Measurements from ENCODE around the gene CDH23.

CDH23 gene

DNA sequence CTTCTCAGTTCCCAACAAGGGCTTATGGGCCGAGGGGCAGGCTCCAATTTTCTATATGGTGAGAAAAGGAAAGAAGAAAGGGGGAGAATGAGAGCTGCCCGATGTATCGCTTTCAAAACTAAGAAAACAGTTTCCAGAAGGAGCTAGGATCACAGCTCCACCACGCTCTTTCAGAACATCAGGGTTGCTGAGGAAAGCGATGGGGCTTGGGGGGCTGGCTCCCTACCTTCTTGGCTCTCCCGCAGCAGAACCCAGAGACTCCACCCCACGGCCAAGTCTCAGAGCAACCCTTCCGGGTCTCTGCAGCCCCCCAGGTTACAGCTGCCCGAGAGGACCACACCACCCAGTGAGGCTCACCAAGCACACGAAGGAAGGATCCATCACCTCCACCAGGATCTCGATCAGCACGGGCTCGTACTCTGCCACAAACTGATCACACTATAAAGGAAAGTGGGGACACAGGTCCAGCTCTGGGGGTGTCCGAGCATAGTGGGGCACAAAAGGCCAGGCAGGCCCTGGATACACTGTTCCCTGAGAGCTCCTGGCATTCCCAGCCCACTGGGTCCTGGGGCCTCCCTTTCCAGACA, 422.0 kb downstream of the CDH23 start:
- DNase-seq (ENCODE audit: low read depth): no peak

DNA sequence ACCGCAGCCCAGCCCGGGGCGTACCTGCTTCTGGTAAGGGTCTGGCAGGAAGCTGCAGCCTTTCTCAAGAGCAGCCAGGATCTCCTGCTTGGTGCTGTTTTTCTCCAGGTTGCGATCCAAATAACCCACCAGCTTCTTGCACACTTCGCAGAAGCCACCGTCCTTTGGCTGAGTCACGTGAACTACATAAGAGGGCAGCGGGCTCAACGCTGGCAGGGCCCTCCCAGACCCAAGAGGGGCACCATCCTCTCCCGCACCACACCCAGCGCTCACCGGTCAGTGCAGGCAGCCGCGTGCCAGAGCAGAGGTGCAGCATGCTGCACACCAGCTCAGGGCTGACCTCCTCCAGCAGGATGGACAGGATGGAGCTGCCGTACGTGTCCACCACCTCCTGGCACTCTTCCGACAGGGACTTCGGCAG, 422.7 kb downstream of the CDH23 start:
- no peak for DNase-seq (ENCODE audit: low read depth)

DNA sequence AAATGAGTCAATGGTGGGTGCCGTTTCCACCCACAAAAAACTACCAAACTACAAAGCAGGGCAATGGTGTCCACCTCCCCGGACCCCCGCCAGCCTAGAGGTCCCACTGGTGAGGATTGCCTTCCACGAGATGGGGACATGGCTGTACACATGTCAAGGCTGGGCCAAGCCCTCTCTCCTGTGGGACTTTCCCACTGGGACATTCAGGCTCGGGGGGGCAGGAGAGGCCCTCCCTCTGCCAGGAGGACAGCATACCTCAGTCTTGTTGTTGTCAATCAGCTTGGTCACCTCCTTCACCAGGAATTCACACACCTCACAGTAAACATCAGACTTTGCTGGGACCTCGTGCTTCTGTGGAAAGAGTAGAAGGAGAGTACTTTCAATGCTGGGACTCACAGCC, 423.3 kb downstream of the CDH23 start:
- DNase-seq (ENCODE audit: low read depth): no peak

DNA sequence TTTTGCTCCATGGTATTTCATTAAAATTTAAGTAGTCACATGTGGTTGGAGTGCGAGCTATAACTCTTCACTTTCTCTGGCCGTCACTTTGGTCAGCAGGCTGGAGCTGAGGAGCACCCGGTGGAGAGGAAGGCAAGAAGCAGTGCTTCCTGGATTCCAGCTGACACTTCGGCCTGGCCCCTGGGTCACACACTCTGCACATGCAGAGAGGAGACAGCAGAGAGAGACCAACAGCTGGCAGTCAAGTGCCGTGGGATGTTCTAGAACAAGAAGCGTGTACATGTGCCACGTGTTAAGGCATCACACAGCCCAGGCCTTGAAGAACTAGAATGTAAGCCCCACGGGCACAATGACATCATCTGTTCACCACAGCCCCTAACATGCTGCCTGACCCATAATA, 424.2 kb downstream of the CDH23 start:
- no peak for DNase-seq (ENCODE audit: low read depth)

DNA sequence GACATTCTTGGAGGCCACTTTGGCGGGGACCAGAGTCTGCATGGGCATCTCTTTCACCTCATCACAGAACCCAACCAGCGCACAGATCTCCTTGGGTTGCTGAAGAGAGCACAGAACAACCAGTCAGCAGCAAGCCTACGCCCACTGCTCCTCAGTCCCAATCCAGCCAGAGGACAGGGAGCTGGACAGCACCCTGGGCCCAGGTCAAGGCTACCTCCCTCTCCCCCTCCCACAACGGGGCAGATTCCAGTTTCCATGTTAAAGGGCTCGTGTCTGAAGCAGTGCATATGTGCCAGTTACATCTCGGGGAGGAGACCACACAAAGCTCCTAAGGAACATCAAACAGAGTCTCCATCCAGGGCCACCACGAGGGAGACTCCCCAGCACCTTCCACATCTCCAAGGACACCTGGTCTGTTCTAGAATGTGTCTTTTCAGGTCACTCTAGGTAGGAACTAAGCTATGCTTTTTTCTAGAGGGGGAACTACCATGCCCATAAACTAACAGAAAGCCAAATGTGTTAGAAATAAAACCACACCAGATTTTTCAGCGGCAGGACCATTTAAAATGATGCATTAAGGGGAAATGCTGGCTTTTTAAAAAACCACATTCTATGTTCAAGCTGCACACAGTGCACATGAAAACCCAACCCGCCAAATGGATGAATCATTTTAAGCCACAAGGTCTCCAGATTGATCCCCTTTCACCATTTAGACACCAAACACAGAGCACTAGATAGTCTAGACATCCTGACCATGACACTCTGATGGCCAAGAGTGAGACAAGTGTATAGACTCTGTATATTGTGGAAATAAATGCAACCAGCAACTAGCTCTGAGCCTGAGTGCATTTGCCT, 425.4 kb downstream of the CDH23 start:
- no peak for DNase-seq (ENCODE audit: low read depth)

DNA sequence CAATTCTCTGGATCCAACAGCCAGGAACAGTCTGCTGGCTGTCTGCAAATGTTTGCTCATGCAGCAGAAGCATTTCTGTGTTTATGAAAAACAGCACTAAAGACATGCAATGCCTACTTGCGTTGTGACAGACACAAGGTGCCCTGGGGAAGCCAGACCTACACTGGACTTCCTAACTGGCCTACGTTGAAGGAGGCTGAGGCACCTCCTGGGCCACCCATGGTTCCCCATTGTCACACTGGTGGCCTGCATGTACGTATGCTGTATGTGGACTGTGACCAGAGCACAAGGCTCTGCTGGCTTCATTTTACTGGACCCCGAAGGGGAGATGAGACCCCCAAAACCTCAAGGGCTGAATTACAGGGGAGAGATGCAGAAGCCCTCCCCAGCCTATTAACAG, 426.6 kb downstream of the CDH23 start:
- DNase-seq (ENCODE audit: low read depth): no peak

DNA sequence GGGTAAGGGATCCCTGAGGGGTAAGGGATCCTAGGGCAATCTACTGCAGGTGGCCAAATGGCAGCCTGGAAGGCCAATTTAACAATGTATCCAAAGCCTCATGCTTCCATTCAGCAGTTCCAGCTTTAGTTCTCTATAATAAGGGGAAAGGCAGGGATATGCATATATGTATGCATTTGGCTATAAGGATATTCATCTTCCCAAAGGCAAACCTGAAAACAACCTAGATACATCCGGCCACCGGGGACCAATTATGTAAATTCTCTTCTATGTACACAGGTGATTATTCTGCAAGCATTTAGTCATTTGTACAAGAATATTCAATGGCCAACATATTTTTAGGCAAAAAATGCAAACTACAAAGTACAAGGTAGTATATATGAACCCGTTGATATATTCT, 427.6 kb downstream of the CDH23 start:
- DNase-seq (ENCODE audit: low read depth): no peak

DNA sequence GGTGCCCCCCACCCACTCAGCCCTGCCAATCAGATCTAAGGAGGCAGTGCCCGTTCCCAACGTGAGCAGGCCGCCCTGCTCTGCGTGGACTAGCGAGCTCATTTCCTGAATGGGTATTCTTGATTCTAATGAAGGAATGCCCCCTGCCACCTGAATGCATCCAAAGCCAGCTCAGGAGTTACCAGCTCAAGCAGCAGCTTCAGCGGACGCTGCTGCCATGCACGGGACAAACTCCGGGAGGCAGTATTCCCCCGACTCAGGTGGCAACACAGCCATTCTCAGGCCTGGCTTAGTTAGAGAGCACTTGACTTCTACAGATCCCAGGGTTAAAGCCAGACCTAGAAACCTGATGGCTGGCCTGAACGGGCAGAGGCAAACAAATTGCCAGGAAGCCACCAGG, 428.5 kb downstream of the CDH23 start:
- DNase-seq (ENCODE audit: low read depth): no peak

DNA sequence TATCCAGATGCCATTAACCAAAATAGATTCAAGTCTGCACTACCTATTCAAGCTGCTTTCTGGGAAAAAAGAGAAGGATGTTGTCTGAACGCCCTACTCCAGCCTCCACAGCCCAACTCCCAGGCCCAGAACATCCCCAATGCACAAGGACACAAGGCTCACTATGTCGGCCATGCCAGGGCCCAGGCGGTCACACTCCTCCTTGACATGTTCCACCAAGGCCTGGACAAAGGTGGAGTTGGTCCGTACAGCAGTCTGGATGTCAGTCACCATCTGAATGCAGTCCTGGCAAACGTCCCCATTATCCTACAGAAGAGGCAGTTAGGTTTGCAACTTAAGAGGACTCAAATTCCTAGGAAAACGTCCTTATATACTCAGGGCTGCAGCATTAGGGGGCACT, 431.1 kb downstream of the CDH23 start:
- no peak for DNase-seq (ENCODE audit: low read depth)

DNA sequence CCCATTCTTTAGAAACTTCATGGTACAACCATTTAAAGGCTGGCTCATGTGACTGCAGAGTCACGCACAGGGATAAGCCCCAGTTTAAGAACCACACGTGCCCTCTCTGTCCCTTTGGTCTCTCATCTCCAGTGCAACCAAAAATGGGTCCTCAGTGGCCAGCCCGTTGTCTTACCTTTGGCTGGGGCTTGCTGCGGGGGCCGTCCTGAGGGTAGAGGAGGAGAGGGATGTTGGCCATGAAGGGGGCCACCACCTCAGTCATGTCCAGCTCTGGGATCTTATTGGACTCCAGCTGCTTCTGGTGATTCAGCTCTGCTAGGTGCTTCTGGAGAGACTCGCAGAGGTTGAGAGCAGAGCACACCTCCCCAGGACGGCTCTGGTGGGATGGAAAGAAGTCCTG, 432.0 kb downstream of the CDH23 start:
- no peak for DNase-seq (ENCODE audit: low read depth)

DNA sequence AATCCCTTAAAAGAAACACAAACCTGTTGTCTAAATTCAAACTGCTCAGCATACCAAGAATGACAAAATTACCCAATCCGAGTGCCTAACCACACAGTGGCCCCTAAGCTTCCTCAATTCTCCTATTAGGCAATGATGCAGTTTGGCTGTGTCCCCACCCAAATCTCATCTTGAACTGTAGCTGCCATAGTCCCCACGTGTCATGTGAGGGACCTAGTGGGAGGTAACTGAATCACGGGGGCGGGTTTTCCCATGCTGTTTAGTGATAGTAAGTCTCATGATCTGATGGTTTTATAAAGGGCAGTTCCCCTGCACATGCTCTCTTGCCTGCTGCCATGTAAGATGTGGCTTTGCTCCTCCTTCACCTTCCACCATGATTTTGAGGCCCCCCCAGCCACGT, 432.5 kb downstream of the CDH23 start:
- no peak for DNase-seq (ENCODE audit: low read depth)

DNA sequence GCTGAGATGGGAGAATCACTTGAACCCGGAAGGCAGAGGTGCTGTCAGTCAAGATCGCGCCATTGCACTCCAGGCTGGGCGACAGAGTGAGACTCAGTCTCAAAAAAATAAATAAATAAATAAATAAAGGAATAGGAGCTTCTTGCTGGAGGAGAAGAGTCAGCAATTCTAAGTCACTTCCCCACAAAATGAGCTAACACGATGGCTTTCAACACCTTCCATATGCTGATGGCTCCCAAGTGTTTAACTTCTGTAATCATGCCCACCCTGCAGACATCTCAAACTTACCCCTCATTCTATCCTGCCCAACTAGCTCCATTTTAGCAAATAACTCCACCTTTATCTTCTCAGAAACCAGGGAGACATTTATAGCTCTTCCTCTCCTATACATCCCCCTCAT, 433.2 kb downstream of the CDH23 start:
- no peak for DNase-seq (ENCODE audit: low read depth)

DNA sequence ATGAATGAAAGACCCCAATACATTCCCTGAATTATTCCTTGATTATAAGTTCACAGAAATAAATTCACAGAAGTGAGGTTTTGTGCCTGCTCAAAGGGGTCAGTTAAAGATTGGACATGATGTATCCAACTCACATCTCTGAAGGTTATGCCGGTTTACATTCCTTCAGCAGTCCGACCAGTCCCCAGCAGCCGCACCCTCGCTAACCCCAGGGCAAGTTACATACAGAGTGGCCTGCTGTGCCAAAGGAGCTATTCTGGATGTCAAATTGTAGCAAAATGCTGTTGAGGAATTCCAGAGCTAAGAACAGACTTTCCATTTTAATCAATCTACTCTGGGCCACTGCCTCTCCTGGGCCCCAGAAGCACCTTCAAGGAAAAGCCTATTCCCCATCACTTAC, 434.0 kb downstream of the CDH23 start:
- no peak for DNase-seq (ENCODE audit: low read depth)

DNA sequence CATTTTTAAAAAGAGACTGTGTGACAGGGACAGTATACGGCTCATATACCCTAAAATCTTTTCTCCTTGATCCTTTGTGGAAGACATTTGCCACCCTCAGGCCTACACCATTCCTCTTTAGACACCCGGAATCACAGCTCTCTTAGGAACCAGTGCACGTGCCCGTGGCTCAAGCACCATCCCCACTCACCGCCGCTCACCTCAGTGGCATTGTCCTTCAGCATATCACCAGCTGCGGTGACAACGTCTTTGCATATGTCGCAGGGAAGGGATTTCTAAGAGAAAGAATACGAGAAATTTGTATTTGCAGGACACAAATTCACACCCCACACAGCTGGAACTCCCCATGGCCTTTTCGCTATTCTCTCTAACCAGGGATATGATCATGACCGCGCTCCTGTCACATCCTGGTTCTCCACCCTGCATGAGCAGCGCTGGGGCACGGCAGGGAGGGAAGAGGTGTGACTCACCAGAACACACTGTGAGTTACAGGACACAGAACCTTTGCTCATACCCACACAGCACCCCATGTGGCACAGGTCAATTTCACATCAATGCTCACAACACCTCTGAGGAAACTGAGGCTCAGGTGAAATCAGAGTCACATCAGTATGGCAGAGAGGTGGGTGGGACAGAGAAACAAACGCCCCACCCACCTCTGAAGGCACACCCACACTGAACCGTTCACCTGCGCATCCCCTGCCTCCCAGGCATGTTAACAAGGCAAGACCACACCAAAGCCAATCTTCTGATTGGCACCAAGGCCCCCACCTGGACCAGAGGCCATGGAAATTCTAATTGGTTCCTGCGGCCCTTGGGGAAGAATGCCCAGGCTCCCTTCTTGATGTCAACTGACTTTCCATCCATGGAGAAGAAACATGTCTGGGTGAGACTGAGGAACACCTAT, 435.2 kb downstream of the CDH23 start:
- DNase-seq (ENCODE audit: low read depth): no peak

DNA sequence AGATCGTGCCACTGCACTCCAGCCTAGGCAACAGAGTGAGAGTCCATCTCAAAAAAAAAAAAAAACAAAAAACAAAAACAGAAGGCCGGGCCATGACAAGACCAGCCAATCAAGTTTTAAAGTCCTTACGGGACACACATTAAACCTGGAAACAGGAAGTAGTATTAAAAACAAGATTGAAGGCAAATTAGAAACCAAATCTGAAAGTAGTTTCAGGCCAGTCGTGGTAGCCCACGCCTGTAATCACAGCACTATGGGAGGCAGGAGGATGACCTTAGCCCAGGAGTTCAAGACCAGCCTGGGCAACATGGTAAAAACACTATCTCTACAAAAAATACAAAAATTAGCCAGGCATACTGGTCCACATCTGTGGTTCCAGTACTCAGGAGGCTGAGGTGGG, 436.2 kb downstream of the CDH23 start:
- DNase-seq (ENCODE audit: low read depth): no peak

DNA sequence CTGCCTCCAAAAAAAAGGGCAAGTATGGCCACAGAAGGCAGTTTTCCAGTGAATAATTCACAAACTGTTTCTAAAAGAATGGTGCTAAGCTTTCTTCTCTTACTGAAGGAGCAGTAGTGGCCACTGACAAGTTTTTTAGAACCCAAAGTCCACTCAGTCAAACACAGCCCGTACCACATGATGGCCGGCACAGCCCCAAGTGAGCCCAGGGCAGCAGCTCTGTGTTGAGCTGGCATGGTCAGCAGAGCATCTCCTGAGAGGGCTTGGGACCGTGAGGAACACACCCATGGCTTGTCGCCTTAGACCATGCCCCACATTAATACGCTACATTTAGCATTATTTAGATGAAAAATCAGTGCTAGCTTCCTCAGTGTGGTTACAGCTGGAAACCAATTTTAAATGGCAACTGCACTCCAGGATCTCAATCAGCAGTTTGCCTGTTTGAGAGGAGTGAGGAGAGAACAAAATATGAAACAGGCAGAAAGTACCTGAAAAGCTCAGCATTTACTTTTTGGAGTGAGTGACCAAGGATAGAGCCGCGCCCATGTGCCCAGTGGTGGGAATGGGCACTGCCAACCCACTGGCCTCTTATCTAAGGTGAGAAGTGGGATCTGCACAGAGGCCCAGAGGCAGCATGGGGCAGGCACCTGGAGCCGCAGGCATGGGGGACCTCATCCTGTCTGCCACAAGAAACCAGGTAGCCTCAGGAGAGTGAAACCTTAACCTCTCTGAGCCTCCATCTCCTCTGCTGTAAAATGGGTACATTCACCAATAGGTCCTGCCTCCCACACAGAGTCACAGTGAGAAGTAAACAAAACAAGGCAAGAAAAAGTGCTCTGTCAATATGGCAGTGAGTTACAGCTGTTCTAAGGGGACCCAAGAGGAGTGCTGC, 437.0 kb downstream of the CDH23 start:
- DNase-seq (ENCODE audit: low read depth): no peak

DNA sequence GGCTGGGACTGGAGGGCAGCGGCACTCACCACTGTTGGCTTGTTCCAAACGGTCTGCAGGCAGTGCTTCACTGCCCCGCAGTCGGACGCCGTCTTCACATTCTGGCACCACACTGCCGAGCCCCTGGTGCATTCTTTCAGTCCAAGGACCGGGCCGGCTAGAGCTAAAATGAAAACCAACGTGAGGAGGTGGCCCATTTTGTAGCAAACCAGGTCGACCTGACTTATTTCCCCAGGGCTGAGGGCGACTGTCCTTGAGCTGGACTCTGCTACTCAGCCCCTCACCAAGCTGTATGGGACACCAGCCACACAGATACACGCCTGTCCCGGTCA, 437.6 kb downstream of the CDH23 start:
- no peak for DNase-seq (ENCODE audit: low read depth)

DNA sequence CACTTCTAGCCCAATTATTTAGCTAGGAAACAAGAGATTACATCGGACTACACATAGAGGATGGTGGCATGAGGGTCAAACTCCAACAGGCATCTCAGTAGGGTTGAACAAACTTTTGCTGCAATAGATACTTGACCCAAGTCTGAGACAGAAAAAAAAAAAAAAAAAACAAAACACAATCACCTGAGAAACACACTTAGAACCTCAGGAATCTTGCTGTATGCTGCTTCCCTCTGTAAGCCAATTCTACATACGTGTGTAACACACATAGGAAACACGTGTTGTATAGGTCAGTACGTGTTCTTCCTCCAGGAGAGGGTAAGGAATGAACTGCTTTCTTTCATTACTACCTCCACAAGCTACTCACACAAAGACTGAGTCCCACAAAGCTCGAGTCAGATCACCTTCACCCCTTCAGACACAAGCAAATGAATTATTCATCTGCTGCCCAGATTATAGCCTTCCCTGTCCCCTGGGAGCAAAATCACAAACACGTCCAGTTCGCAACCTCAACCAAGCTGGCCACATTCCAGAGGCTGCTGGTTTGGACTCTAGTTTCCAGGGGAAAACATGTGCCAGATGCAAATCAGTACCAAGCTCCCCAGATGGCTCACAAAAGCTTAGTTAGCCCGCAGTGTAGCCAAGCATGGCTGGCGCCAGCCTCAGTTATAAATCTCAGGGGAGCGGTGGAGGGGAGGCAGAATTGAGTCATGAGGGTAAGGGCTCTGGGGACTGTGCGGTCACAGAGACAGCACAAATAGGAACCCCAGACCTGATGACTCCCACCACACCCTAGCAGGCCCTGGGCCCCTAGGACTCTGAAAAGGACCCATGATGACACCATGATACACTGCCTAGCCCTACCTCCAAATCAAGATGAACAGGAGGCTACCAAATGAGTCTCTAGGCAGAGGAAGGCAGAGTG, 439.2 kb downstream of the CDH23 start:
- no peak for DNase-seq (ENCODE audit: low read depth)

DNA sequence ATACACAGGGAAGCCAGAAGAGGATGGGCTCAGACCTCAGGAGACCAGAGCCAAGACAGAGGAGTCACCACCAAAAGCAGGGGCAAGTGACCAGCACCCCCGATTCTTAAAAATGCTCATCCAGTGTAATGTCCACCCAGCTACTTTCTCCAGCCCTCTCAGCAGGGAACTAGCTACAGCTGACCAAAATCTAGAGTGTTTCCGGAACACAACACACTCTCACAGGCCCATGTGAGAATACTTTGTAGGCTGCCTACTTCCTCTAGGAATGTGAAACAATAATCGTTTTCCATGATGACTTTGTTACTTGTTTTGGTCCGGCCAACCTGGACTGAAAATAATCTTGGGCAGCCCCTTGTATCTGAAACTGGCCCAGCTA, 439.9 kb downstream of the CDH23 start:
- no peak for DNase-seq (ENCODE audit: low read depth)

DNA sequence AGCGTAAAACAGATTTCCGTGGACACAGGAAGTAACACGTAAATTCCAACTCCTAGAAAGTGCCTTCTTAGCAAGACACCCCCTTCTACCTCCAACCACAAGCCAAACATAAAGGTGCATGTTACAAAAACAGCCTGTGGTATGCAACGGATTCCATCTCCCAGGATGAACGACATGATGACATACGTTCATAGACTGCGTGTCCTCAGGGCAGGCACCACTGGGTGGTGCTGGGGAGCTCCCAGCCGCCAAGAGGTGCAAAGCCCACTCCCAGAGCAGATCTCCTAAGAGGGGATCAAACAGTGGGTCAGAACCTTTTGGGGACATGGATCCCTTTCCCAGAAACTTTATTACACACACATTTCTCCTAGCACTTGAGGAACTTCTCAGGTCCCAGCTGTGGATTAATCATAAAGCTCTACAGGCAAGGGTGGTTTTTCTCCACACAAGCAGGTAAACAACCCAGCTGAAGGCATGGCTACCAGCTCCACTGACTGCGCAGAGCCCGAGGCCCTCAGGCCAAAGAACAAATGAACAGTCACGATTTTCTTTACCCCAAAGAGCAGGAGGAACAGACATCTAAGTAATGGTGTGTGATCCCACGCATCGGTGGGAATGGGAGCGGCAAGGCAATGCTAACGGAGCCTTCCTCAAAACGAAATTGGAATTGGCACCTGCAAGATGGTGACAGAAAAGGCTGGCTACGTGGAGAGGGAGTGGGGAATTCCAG, 440.5 kb downstream of the CDH23 start:
- no peak for DNase-seq (ENCODE audit: low read depth)

Measured in stimulated activated CD8-positive, alpha-beta memory T cell treated with anti-CD3 and anti-CD28 coated beads, Interleukin-12 subunit alpha, Interleukin-12 subunit beta, amount 100 ng/mL, for 1 hour (primary cell).